GM23338 (cell line): ENCODE results near the gene C4BPA. TPM values are rescaled to one million over a fixed set of nuclear protein-coding genes. Genes with fewer than 3 reads are reported as not detected.

Experiments used
- ATAC-seq: fragments of 200-7000 bp; cut with Tn5 transposase; 3 replicates; pipeline ENCODE4 v1.9.1; 2020
- DNase-seq: peaks from one replicate; pipeline ENCODE4 v3.0.0-alpha.2; 2015; ENCODE audit warnings: low spot score
- H2AFZ ChIP-seq: fragments of 200-600 bp; sonication (generic); 2 replicates; pipeline ENCODE4 v1.8.0; 2016; ENCODE audit warnings: antibody characterized with exemption, mild to moderate bottlenecking, moderate library complexity
- H3F3A ChIP-seq: fragments of 200-600 bp; sonication (generic); replicated peaks from 2 replicates; pipeline ENCODE4 v1.8.0; 2017; ENCODE audit warnings: antibody characterized with exemption, mixed run types, low read depth
- H3K27ac ChIP-seq: fragments of 200-600 bp; sonication (generic); 2 replicates; pipeline ENCODE4 v1.6.1; 2016; ENCODE audit warnings: low read depth
- H3K27me3 ChIP-seq: fragments of 200-600 bp; sonication (generic); 2 replicates; pipeline ENCODE4 v1.8.0; 2016; ENCODE audit warnings: mild to moderate bottlenecking, mixed run types, moderate library complexity; ENCODE audit not compliant: insufficient read depth
- H3K36me3 ChIP-seq: fragments of 200-600 bp; sonication (generic); 2 replicates; pipeline ENCODE4 v1.8.0; 2016; ENCODE audit warnings: mild to moderate bottlenecking; ENCODE audit not compliant: insufficient read depth
- H3K4me1 ChIP-seq: fragments of 200-600 bp; sonication (generic); 2 replicates; pipeline ENCODE4 v1.8.0; 2016; ENCODE audit warnings: mild to moderate bottlenecking, moderate library complexity; ENCODE audit not compliant: insufficient read depth
- H3K4me2 ChIP-seq: fragments of 200-600 bp; sonication (generic); 2 replicates; pipeline ENCODE4 v1.7.1; 2017; ENCODE audit warnings: mixed run types
- H3K4me3 ChIP-seq: fragments of 200-600 bp; sonication (generic); 2 replicates; pipeline ENCODE4 v1.6.1; 2016; ENCODE audit warnings: mixed run types
- H3K79me2 ChIP-seq: fragments of 200-600 bp; sonication (generic); replicated peaks from 2 replicates; pipeline ENCODE4 v1.8.0; 2017; ENCODE audit warnings: mild to moderate bottlenecking; ENCODE audit not compliant: insufficient read depth
- H3K9me2 ChIP-seq: fragments of 200-600 bp; sonication (generic); 2 replicates; pipeline ENCODE4 v1.8.0; 2017; ENCODE audit not compliant: insufficient read depth
- H4K20me1 ChIP-seq: fragments of 200-600 bp; sonication (generic); replicated peaks from 2 replicates; pipeline ENCODE4 v1.8.0; 2017; ENCODE audit warnings: mild to moderate bottlenecking; ENCODE audit not compliant: insufficient read depth
- H3K27ac Mint-ChIP-seq: 2 replicates; pipeline ENCODE4 v1.8.0; 2020; ENCODE audit warnings: inconsistent platforms, mild to moderate bottlenecking, moderate library complexity, mixed read lengths
- H3K27me3 Mint-ChIP-seq: 3 replicates; pipeline ENCODE4 v1.8.0; 2022; ENCODE audit warnings: low read depth, mild to moderate bottlenecking, moderate library complexity, mixed read lengths, inconsistent platforms; ENCODE audit not compliant: insufficient read depth, poor library complexity
- H3K36me3 Mint-ChIP-seq: 3 replicates; pipeline ENCODE4 v1.8.0; 2021; ENCODE audit warnings: low read depth, mild to moderate bottlenecking, inconsistent platforms, moderate library complexity, mixed read lengths
- H3K4me1 Mint-ChIP-seq: 3 replicates; pipeline ENCODE4 v1.8.0; 2020; ENCODE audit warnings: mild to moderate bottlenecking, inconsistent platforms, mixed read lengths
- H3K4me3 Mint-ChIP-seq: 3 replicates; pipeline ENCODE4 v1.8.0; 2021; ENCODE audit warnings: moderate library complexity, mild to moderate bottlenecking, inconsistent platforms, mixed read lengths
- H3K9me3 Mint-ChIP-seq: 3 replicates; pipeline ENCODE4 v1.8.0; 2020; ENCODE audit warnings: moderate library complexity, mild to moderate bottlenecking, inconsistent platforms, mixed read lengths
- CREB1 ChIP-seq: fragments of 250-450 bp; sonication (Bioruptor Pico); IDR thresholded peaks from 2 replicates; pipeline ENCODE4 v1.5.0; 2020; ENCODE audit warnings: low read depth, mild to moderate bottlenecking, moderate library complexity
- CTCF ChIP-seq, 2 experiments: fragments of 200-600 bp in 1 of 2; sonication (generic) in 1 of 2; conservative IDR thresholded peaks; 2 replicates each; pipeline versions ENCODE4 v1.5.1 to v1.6.1; 2016 to 2017; ENCODE audit warnings: antibody characterized with exemption in 2 of 2, low read depth in 2 of 2, mild to moderate bottlenecking in 2 of 2, moderate library complexity in 1 of 2
- ETS1 ChIP-seq: IDR thresholded peaks from 2 replicates; pipeline ENCODE4 v1.6.1; 2016; ENCODE audit warnings: antibody characterized with exemption
- EZH2 ChIP-seq: fragments of 200-600 bp; sonication (generic); IDR thresholded peaks from one replicate; pipeline ENCODE4 v1.8.0; 2017; ENCODE audit warnings: antibody characterized with exemption, mild to moderate bottlenecking, low read depth; ENCODE audit not compliant: unreplicated experiment
- EZH2phosphoT487 ChIP-seq: fragments of 200-600 bp; sonication (generic); IDR thresholded peaks from one replicate; pipeline ENCODE4 v1.8.1; 2018; ENCODE audit warnings: antibody characterized with exemption; ENCODE audit not compliant: unreplicated experiment
- JUNB ChIP-seq: IDR thresholded peaks from one replicate; pipeline ENCODE4 v1.6.1; 2016; ENCODE audit warnings: antibody characterized with exemption; ENCODE audit not compliant: unreplicated experiment
- NANOG ChIP-seq: IDR thresholded peaks from 2 replicates; pipeline ENCODE4 v1.6.1; 2016; ENCODE audit warnings: antibody characterized with exemption, borderline replicate concordance
- POLR2AphosphoS5 ChIP-seq: IDR thresholded peaks from 2 replicates; pipeline ENCODE4 v1.6.1; 2016; ENCODE audit warnings: antibody characterized with exemption, low read depth
- REST ChIP-seq: IDR thresholded peaks from one replicate; pipeline ENCODE4 v1.6.1; 2018; ENCODE audit warnings: antibody characterized with exemption; ENCODE audit not compliant: unreplicated experiment
- STAT1 ChIP-seq: IDR thresholded peaks from one replicate; pipeline ENCODE4 v1.6.1; 2016; ENCODE audit warnings: antibody characterized with exemption; ENCODE audit not compliant: unreplicated experiment
- ZNF114 ChIP-seq: fragments of 250-450 bp; sonication (Bioruptor Pico); IDR thresholded peaks from 2 replicates; pipeline ENCODE4 v1.5.0; 2020; ENCODE audit warnings: mild to moderate bottlenecking, moderate library complexity
- ZNF331 ChIP-seq: fragments of 250-450 bp; sonication (Bioruptor Pico); IDR thresholded peaks from 2 replicates; pipeline ENCODE4 v1.5.0; 2020; ENCODE audit warnings: low read depth, mild to moderate bottlenecking, moderate library complexity
- ZNF462 ChIP-seq: fragments of 250-450 bp; sonication (Bioruptor Pico); IDR thresholded peaks from 2 replicates; pipeline ENCODE4 v1.5.0; 2020; ENCODE audit warnings: mild to moderate bottlenecking, moderate library complexity
- polyA plus RNA-seq: library from polyadenylated mRNA; unstranded; fragments of >200 nt; fragmentation: Nextera tagmentation; extraction: Ambion mirVana; gene quantifications from 2 replicates; pipeline ENCODE4 v1.2.1, GENCODE V29; 2016
- total RNA-seq: library from RNA; depleted of rRNA; stranded (reverse); fragments of >200 nt; shearing (Covaris generic); gene quantifications from 2 replicates; pipeline ENCODE4 v1.2.3, GENCODE V29; 2014

Gene C4BPA
- total and polyA plus RNA-seq, 2 experiments from 2014 or later, result not detected

GRCh38 chr1:207140536-207140935 is 36.5 kb downstream of the C4BPA start:
- H3K36me3 Mint-ChIP-seq, result no peaks in the 10 kb centered on the region
- H4K20me1 ChIP-seq, result no peaks in the 10 kb centered on the region

More at GRCh38 chr1:207140536-207140935, 36.5 kb downstream of the C4BPA start:
- Mint-ChIP-seq H3K27ac (no peak overlapping the region), H3K4me1 (no peaks in the 10 kb centered on the region), H3K27me3 (no peaks in the 10 kb centered on the region), H3K9me3 (no peaks in the 10 kb centered on the region), H3K4me3 (no peak overlapping the region)
- Histone ChIP-seq H3K79me2 (no peaks in the 10 kb centered on the region), H3K4me2 (no peak overlapping the region), H3K27me3 (no peaks in the 10 kb centered on the region), H3K36me3 (no peaks in the 10 kb centered on the region), H3K4me3 (no peak overlapping the region), H3F3A (no peaks in the 10 kb centered on the region), H2AFZ (no peak overlapping the region), H3K27ac (no peak overlapping the region), H3K4me1 (no peaks in the 10 kb centered on the region), H3K9me2 (peaks cover 6% of the 10 kb centered on the region; the same call in 1 of the 2 replicates)
- no peak for DNase-seq
- ATAC-seq, result no peak
- no peak for TF ChIP-seq ZNF114 (CRISPR knock-in tag)
- no peak for TF ChIP-seq JUNB
- no peak for TF ChIP-seq EZH2phosphoT487
- no peak for TF ChIP-seq POLR2AphosphoS5
- no peak for TF ChIP-seq REST
- no peak for TF ChIP-seq EZH2
- TF ChIP-seq ETS1, result no peak
- TF ChIP-seq CREB1 (CRISPR knock-in tag), result no peak
- TF ChIP-seq NANOG, result no peak
- TF ChIP-seq ZNF331 (CRISPR knock-in tag), result no peak
- TF ChIP-seq CTCF (conservative IDR thresholded peaks at IDR 0.05; ENCODE audit: low read depth in 2 of 2), result no peak
- TF ChIP-seq STAT1, result no peak
- no peak for TF ChIP-seq ZNF462 (CRISPR knock-in tag)
